Muscle layer of colon (tissue), 2 donors: ENCODE measurements around the gene ARHGEF11.

Experiments used
- H3K27ac ChIP-seq: one replicate; pipeline ENCODE4 v1.7.0; 2013; ENCODE audit warnings: low read depth, mild to moderate bottlenecking, low read length, moderate library complexity
- H3K27me3 ChIP-seq, 2 donors: one replicate each; pipeline ENCODE4 v1.7.0; 2013; ENCODE audit warnings: low read length in 2 of 2, mild to moderate bottlenecking in 2 of 2; ENCODE audit not compliant: insufficient read depth in 2 of 2, control insufficient read depth in 1 of 2
- H3K36me3 ChIP-seq: one replicate; pipeline ENCODE4 v1.7.0; 2013; ENCODE audit warnings: mild to moderate bottlenecking, low read length; ENCODE audit not compliant: insufficient read depth
- H3K4me1 ChIP-seq: one replicate; pipeline ENCODE4 v1.7.0; 2013; ENCODE audit warnings: mild to moderate bottlenecking, low read length; ENCODE audit not compliant: insufficient read depth
- H3K4me3 ChIP-seq, 2 donors: one replicate each; pipeline ENCODE4 v1.7.0; 2013; ENCODE audit warnings: low read length in 2 of 2, low read depth in 1 of 2, mild to moderate bottlenecking in 1 of 2, moderate library complexity in 1 of 2
- H3K9ac ChIP-seq: one replicate; pipeline ENCODE4 v1.7.0; 2013; ENCODE audit warnings: low read length
- H3K9me3 ChIP-seq: one replicate; pipeline ENCODE4 v1.7.0; 2013; ENCODE audit warnings: mild to moderate bottlenecking, low read length
- donor health status: abdominal sarcoma.
- donor health status: Adenocarcinoma of cecum.

The ARHGEF11 gene

GRCh38 chr1:156998840-156999500 lies 46.6 kb downstream of the ARHGEF11 start:
- Histone ChIP-seq H3K27me3 (no peaks in the 10 kb centered on the region), H3K36me3 (no peaks in the 10 kb centered on the region), H3K9ac (no peak overlapping the region), H3K9me3 (no peaks in the 10 kb centered on the region), H3K27ac (no peak overlapping the region), H3K4me1 (peaks cover 6% of the 10 kb centered on the region), H3K4me3 (no peak overlapping the region)

- Histone ChIP-seq H3K9ac (no peak overlapping the region), H3K27ac (no peak overlapping the region), H3K4me1 (peaks cover 6% of the 10 kb centered on the region), H3K4me3 (no peak overlapping the region), H3K9me3 (no peaks in the 10 kb centered on the region), H3K27me3 (no peaks in the 10 kb centered on the region), H3K36me3 (no peaks in the 10 kb centered on the region)
These were observed 47.2 kb downstream of the ARHGEF11 start for GRCh38 chr1:156998301-156998700.

GRCh38 chr1:156995412-156995811 lies 50.1 kb downstream of the ARHGEF11 start:
- no peak overlapping the region for H3K4me3 ChIP-seq
- H3K9me3 ChIP-seq = no peaks in the 10 kb centered on the region
- H3K9ac ChIP-seq = no peak overlapping the region
- H3K4me1 ChIP-seq = no peaks in the 10 kb centered on the region
- H3K36me3 ChIP-seq = no peaks in the 10 kb centered on the region
- H3K27ac ChIP-seq = no peak overlapping the region
- H3K27me3 ChIP-seq = no peaks in the 10 kb centered on the region

GRCh38 chr1:156994277-156994676 lies 51.3 kb downstream of the ARHGEF11 start:
- Histone ChIP-seq H3K36me3 (no peaks in the 10 kb centered on the region), H3K27ac (no peak overlapping the region), H3K4me3 (no peak overlapping the region), H3K9ac (no peak overlapping the region), H3K27me3 (no peaks in the 10 kb centered on the region), H3K9me3 (no peaks in the 10 kb centered on the region), H3K4me1 (no peaks in the 10 kb centered on the region)

GRCh38 chr1:156993426-156994147 lies 52.0 kb downstream of the ARHGEF11 start:
- Histone ChIP-seq H3K4me1 (no peaks in the 10 kb centered on the region), H3K9me3 (no peaks in the 10 kb centered on the region), H3K4me3 (no peak overlapping the region), H3K9ac (no peak overlapping the region), H3K36me3 (no peaks in the 10 kb centered on the region), H3K27me3 (no peaks in the 10 kb centered on the region), H3K27ac (no peak overlapping the region)

GRCh38 chr1:156992215-156992614 lies 53.3 kb downstream of the ARHGEF11 start:
- Histone ChIP-seq H3K9me3 (no peaks in the 10 kb centered on the region), H3K4me1 (no peaks in the 10 kb centered on the region), H3K4me3 (no peak overlapping the region), H3K36me3 (no peaks in the 10 kb centered on the region), H3K9ac (no peak overlapping the region), H3K27ac (no peak overlapping the region), H3K27me3 (no peaks in the 10 kb centered on the region)

- peaks cover 21% of the 10 kb centered on the region for H3K36me3 ChIP-seq
- H3K9ac ChIP-seq = no peak overlapping the region
- no peak overlapping the region for H3K27ac ChIP-seq
- no peaks in the 10 kb centered on the region for H3K9me3 ChIP-seq
- no peak overlapping the region for H3K4me3 ChIP-seq
- no peaks in the 10 kb centered on the region for H3K4me1 ChIP-seq
- H3K27me3 ChIP-seq = no peaks in the 10 kb centered on the region
These were observed 57.8 kb downstream of the ARHGEF11 start for GRCh38 chr1:156987715-156988114.

GRCh38 chr1:156980551-156980950 lies 65.0 kb downstream of the ARHGEF11 start:
- H3K9me3 ChIP-seq = no peaks in the 10 kb centered on the region
- H3K27ac ChIP-seq = no peak overlapping the region
- H3K4me1 ChIP-seq = no peaks in the 10 kb centered on the region
- no peak overlapping the region for H3K9ac ChIP-seq
- H3K4me3 ChIP-seq = no peak overlapping the region
- H3K27me3 ChIP-seq = no peaks in the 10 kb centered on the region
- H3K36me3 ChIP-seq = peaks cover 52% of the 10 kb centered on the region

- Histone ChIP-seq H3K4me1 (no peaks in the 10 kb centered on the region), H3K27me3 (no peaks in the 10 kb centered on the region), H3K9ac (no peak overlapping the region), H3K27ac (no peak overlapping the region), H3K9me3 (no peaks in the 10 kb centered on the region), H3K4me3 (no peak overlapping the region), H3K36me3 (peaks cover 70% of the 10 kb centered on the region)
These were observed 70.5 kb downstream of the ARHGEF11 start for GRCh38 chr1:156975084-156975483.

- Histone ChIP-seq H3K4me3 (no peak overlapping the region), H3K27me3 (no peaks in the 10 kb centered on the region), H3K27ac (no peak overlapping the region), H3K9me3 (no peaks in the 10 kb centered on the region), H3K9ac (no peak overlapping the region), H3K36me3 (peaks cover 68% of the 10 kb centered on the region), H3K4me1 (no peaks in the 10 kb centered on the region)
These were observed 72.1 kb downstream of the ARHGEF11 start for GRCh38 chr1:156973417-156973816.

GRCh38 chr1:156970017-156970416 lies 75.5 kb downstream of the ARHGEF11 start:
- Histone ChIP-seq H3K36me3 (peaks cover 54% of the 10 kb centered on the region), H3K9ac (no peak overlapping the region), H3K4me3 (no peak overlapping the region), H3K27ac (no peak overlapping the region), H3K9me3 (no peaks in the 10 kb centered on the region), H3K4me1 (no peaks in the 10 kb centered on the region), H3K27me3 (no peaks in the 10 kb centered on the region)

GRCh38 chr1:156969496-156969895 lies 76.0 kb downstream of the ARHGEF11 start:
- peaks cover 52% of the 10 kb centered on the region for H3K36me3 ChIP-seq
- H3K9ac ChIP-seq = no peak overlapping the region
- H3K27ac ChIP-seq = no peak overlapping the region
- no peaks in the 10 kb centered on the region for H3K27me3 ChIP-seq
- H3K4me3 ChIP-seq = no peak overlapping the region
- H3K9me3 ChIP-seq = no peaks in the 10 kb centered on the region
- H3K4me1 ChIP-seq = no peaks in the 10 kb centered on the region
